ENCODE data around the gene KLHL7.
"Not testable (repeated sequence)": the region's sequence is repeated elsewhere in the genome, so short reads cannot be mapped to it uniquely, and the experiment has no call there.

Gene KLHL7

GRCh38 chr7:23129036-23129435, 23.5 kb downstream of the KLHL7 start:
- no peak for ATAC-seq
- TF ChIP-seq CSRNP3 (CRISPR knock-in tag; IDR thresholded peaks at IDR 0.05) (no peak), POU6F1 (CRISPR knock-in tag; IDR thresholded peaks at IDR 0.05; ENCODE audit: borderline replicate concordance, low read depth) (no peak), SNAI2 (CRISPR knock-in tag; IDR thresholded peaks at IDR 0.05) (no peak), RARB (CRISPR knock-in tag; IDR thresholded peaks at IDR 0.05) (no peak), GLIS3 (CRISPR knock-in tag; IDR thresholded peaks at IDR 0.05) (no peak), PATZ1 (CRISPR knock-in tag; IDR thresholded peaks at IDR 0.05; ENCODE audit: borderline replicate concordance) (no peak), PPARA (CRISPR knock-in tag; IDR thresholded peaks at IDR 0.05; ENCODE audit: borderline replicate concordance) (no peak), ZNF8 (CRISPR knock-in tag; IDR thresholded peaks at IDR 0.05) (no peak), CREB5 (CRISPR knock-in tag; IDR thresholded peaks at IDR 0.05; ENCODE audit: low read depth) (no peak), ISL1 (CRISPR knock-in tag; IDR thresholded peaks at IDR 0.05) (no peak), CSDC2 (CRISPR knock-in tag; IDR thresholded peaks at IDR 0.05) (no peak), ZFP30 (CRISPR knock-in tag; IDR thresholded peaks at IDR 0.05) (no peak), ZNF565 (CRISPR knock-in tag; conservative IDR thresholded peaks at IDR 0.05; ENCODE audit: low read depth) (no peak), ZFP3 (CRISPR knock-in tag; IDR thresholded peaks at IDR 0.05) (no peak), ZNF70 (CRISPR knock-in tag; IDR thresholded peaks at IDR 0.05) (no peak)

GRCh38 chr7:23131799-23132198, 26.2 kb downstream of the KLHL7 start:
- ATAC-seq, result not testable (repeated sequence)
- TF ChIP-seq ZNF8 (CRISPR knock-in tag; IDR thresholded peaks at IDR 0.05), result peak; percentile 97

GRCh38 chr7:23133797-23134196, 28.2 kb downstream of the KLHL7 start:
- TF ChIP-seq GLIS3 (CRISPR knock-in tag; IDR thresholded peaks at IDR 0.05) (no peak), ZNF565 (CRISPR knock-in tag; conservative IDR thresholded peaks at IDR 0.05; ENCODE audit: low read depth) (no peak), SNAI2 (CRISPR knock-in tag; IDR thresholded peaks at IDR 0.05) (no peak), PPARA (CRISPR knock-in tag; IDR thresholded peaks at IDR 0.05; ENCODE audit: borderline replicate concordance) (no peak), ZNF8 (CRISPR knock-in tag; IDR thresholded peaks at IDR 0.05) (no peak), PATZ1 (CRISPR knock-in tag; IDR thresholded peaks at IDR 0.05; ENCODE audit: borderline replicate concordance) (no peak)

GRCh38 chr7:23135755-23136154, 30.2 kb downstream of the KLHL7 start:
- no peak for ATAC-seq
- TF ChIP-seq ZNF8 (CRISPR knock-in tag; IDR thresholded peaks at IDR 0.05) (no peak), ISL1 (CRISPR knock-in tag; IDR thresholded peaks at IDR 0.05) (no peak), ZNF70 (CRISPR knock-in tag; IDR thresholded peaks at IDR 0.05) (no peak), CREB5 (CRISPR knock-in tag; IDR thresholded peaks at IDR 0.05; ENCODE audit: low read depth) (no peak), TOX (CRISPR knock-in tag; IDR thresholded peaks at IDR 0.05; ENCODE audit: borderline replicate concordance) (no peak), CSDC2 (CRISPR knock-in tag; IDR thresholded peaks at IDR 0.05) (no peak), TCF4 (CRISPR knock-in tag; IDR thresholded peaks at IDR 0.05; ENCODE audit: borderline replicate concordance) (no peak)

More at GRCh38 chr7:23133797-23134196, 28.2 kb downstream of the KLHL7 start:
- ATAC-seq, result no peak

Data from SK-N-SH treated with all-trans-retinoic acid at 6 μM for 48 hours (cell line).